Measurements from ENCODE around the gene OPRL1. TPM values are rescaled to one million over a fixed set of nuclear protein-coding genes. Genes with fewer than 3 reads are reported as not detected.

OPRL1 gene
- total and polyA plus RNA-seq, 2 of the 8 experiments (the other 6 are each of a cell fraction or from before 2014, with no cell fraction given): 0.63 to 0.98 TPM

DNA sequence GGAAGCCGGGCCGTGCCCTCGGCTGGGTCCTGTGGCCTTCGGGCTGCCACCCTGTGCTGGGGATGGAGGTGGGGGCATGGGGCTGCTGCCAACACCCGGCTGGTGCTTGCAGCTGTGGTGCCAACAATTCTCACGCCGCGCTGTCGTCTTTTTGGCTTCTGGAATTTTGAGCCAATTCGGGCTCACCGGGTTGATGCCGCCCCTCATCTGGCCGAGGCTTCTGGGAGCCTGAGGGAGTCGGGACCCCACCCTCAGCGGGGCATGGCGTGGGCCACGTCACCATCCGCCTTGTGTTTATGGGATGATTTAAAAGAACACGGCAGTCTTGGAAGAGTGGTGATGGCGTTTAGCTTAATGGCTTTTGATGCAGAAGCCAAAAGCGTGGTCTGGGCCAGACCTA lies 36.1 kb downstream of the OPRL1 start (continued):
- no peak for TF ChIP-seq SIN3A (conservative IDR thresholded peaks at IDR 0.05 in 1 of 2, IDR thresholded peaks at IDR 0.05 in 1 of 2; ENCODE audit: low read depth in 1 of 2, low read length in 2 of 2)
